ENCODE results near the gene ARMH1.

ARMH1 gene

GRCh38 chr1:44705938-44706337 is 31.4 kb downstream of the ARMH1 start:
- Histone ChIP-seq H4K20me1 (ENCODE audit: control insufficient read depth, insufficient read depth, low read depth, low read length) (no peaks in the 10 kb centered on the region), H3K27me3 (ENCODE audit: control insufficient read depth, low read length) (no peaks in the 10 kb centered on the region), H3F3A (ENCODE audit: control insufficient read depth, insufficient read depth) (peaks cover 7% of the 10 kb centered on the region), H3K9me3 (ENCODE audit: control insufficient read depth, insufficient read depth, low read length) (no peaks in the 10 kb centered on the region), H3K4me3 (ENCODE audit: low read length) (no peak overlapping the region), H3K9me2 (replicated peaks; ENCODE audit: control insufficient read depth, low read length) (no peaks in the 10 kb centered on the region), H3K4me2 (ENCODE audit: low read length) (no peak overlapping the region), H3K4me1 (ENCODE audit: control insufficient read depth, low read length) (peaks cover 22% of the 10 kb centered on the region), H3K36me3 (ENCODE audit: control insufficient read depth, low read length) (no peaks in the 10 kb centered on the region), H3K27ac (ENCODE audit: low read depth, low read length) (no peak overlapping the region), H3K79me2 (ENCODE audit: control insufficient read depth, low read length) (no peaks in the 10 kb centered on the region)
- TF ChIP-seq, protein P1, sequence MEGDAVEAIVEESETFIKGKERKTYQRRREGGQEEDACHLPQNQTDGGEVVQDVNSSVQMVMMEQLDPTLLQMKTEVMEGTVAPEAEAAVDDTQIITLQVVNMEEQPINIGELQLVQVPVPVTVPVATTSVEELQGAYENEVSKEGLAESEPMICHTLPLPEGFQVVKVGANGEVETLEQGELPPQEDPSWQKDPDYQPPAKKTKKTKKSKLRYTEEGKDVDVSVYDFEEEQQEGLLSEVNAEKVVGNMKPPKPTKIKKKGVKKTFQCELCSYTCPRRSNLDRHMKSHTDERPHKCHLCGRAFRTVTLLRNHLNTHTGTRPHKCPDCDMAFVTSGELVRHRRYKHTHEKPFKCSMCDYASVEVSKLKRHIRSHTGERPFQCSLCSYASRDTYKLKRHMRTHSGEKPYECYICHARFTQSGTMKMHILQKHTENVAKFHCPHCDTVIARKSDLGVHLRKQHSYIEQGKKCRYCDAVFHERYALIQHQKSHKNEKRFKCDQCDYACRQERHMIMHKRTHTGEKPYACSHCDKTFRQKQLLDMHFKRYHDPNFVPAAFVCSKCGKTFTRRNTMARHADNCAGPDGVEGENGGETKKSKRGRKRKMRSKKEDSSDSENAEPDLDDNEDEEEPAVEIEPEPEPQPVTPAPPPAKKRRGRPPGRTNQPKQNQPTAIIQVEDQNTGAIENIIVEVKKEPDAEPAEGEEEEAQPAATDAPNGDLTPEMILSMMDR (IDR thresholded peaks at IDR 0.05; ENCODE audit: low read depth, low read length, poor library complexity, severe bottlenecking), result no peak
- no peak for TF ChIP-seq EZH2phosphoT487 (IDR thresholded peaks at IDR 0.05; ENCODE audit: borderline replicate concordance, low read length)

GRCh38 chr1:44707112-44707881 is 32.8 kb downstream of the ARMH1 start:
- H3F3A ChIP-seq (ENCODE audit: control insufficient read depth, insufficient read depth), result peaks cover 19% of the 10 kb centered on the region
- no peaks in the 10 kb centered on the region for H3K36me3 ChIP-seq (ENCODE audit: control insufficient read depth, low read length)
- no peaks in the 10 kb centered on the region for H4K20me1 ChIP-seq (ENCODE audit: control insufficient read depth, insufficient read depth, low read depth, low read length)
- peaks cover 36% of the 10 kb centered on the region for H3K4me1 ChIP-seq (ENCODE audit: control insufficient read depth, low read length)
- H3K4me3 ChIP-seq (ENCODE audit: low read length), result no peak overlapping the region
- H3K4me2 ChIP-seq (ENCODE audit: low read length), result peak overlapping the region; percentile 61
- H3K9me2 ChIP-seq (replicated peaks; ENCODE audit: control insufficient read depth, low read length), result no peaks in the 10 kb centered on the region
- no peaks in the 10 kb centered on the region for H3K9me3 ChIP-seq (ENCODE audit: control insufficient read depth, insufficient read depth, low read length)
- no peak overlapping the region for H3K27ac ChIP-seq (ENCODE audit: low read depth, low read length)
- TF ChIP-seq EZH2phosphoT487 (IDR thresholded peaks at IDR 0.05; ENCODE audit: borderline replicate concordance, low read length), result no peak
- TF ChIP-seq, protein P1 (IDR thresholded peaks at IDR 0.05; ENCODE audit: low read depth, low read length, poor library complexity, severe bottlenecking), result no peak
- H3K27me3 ChIP-seq (ENCODE audit: control insufficient read depth, low read length), result no peaks in the 10 kb centered on the region
- no peaks in the 10 kb centered on the region for H3K79me2 ChIP-seq (ENCODE audit: control insufficient read depth, low read length)

- Histone ChIP-seq H3K27me3 (ENCODE audit: control insufficient read depth, low read length) (no peaks in the 10 kb centered on the region), H3K36me3 (ENCODE audit: control insufficient read depth, low read length) (no peaks in the 10 kb centered on the region), H3K27ac (ENCODE audit: low read depth, low read length) (peak overlapping the region; percentile 15; the same call in 1 of the 2 replicates), H3F3A (ENCODE audit: control insufficient read depth, insufficient read depth) (peaks cover 28% of the 10 kb centered on the region), H3K9me3 (ENCODE audit: control insufficient read depth, insufficient read depth, low read length) (no peaks in the 10 kb centered on the region), H3K4me3 (ENCODE audit: low read length) (peak overlapping the region; percentile 57), H3K4me1 (ENCODE audit: control insufficient read depth, low read length) (peaks cover 45% of the 10 kb centered on the region), H4K20me1 (ENCODE audit: control insufficient read depth, insufficient read depth, low read depth, low read length) (no peaks in the 10 kb centered on the region), H3K79me2 (ENCODE audit: control insufficient read depth, low read length) (no peaks in the 10 kb centered on the region), H3K4me2 (ENCODE audit: low read length) (peak overlapping the region; percentile 61), H3K9me2 (replicated peaks; ENCODE audit: control insufficient read depth, low read length) (no peaks in the 10 kb centered on the region)
- TF ChIP-seq, protein P1 (IDR thresholded peaks at IDR 0.05; ENCODE audit: low read depth, low read length, poor library complexity, severe bottlenecking), result peak; percentile 77
- TF ChIP-seq EZH2phosphoT487 (IDR thresholded peaks at IDR 0.05; ENCODE audit: borderline replicate concordance, low read length), result no peak
These were observed 33.7 kb downstream of the ARMH1 start for GRCh38 chr1:44707959-44708831.

All from DOHH2 (cell line).